GM21360 (cell line): ENCODE data around the gene RPS10.
"Not testable (repeated sequence)": the region's sequence is repeated elsewhere in the genome, so short reads cannot be mapped to it uniquely, and the experiment has no call there.

Experiments
- ATAC-seq: cut with Tn5 transposase; IDR thresholded peaks from one replicate; pipeline ENCODE4 v1.9.1; 2021; ENCODE audit warnings: mild to moderate bottlenecking, moderate library complexity; ENCODE audit not compliant: unreplicated experiment

RPS10 gene

GRCh38 chr6:34451192-34451591 lies 25.3 kb upstream of the RPS10 start:
- ATAC-seq: no peak

GRCh38 chr6:34447910-34448309 lies 22.0 kb upstream of the RPS10 start:
- ATAC-seq: no peak

GRCh38 chr6:34447386-34447785 lies 21.5 kb upstream of the RPS10 start:
- ATAC-seq: no peak

GRCh38 chr6:34445313-34445860 lies 19.5 kb upstream of the RPS10 start:
- no peak for ATAC-seq

GRCh38 chr6:34441526-34441925 lies 15.7 kb upstream of the RPS10 start:
- ATAC-seq: no peak

GRCh38 chr6:34439442-34439841 lies 13.6 kb upstream of the RPS10 start:
- no peak for ATAC-seq

GRCh38 chr6:34438705-34439104 lies 12.8 kb upstream of the RPS10 start:
- no peak for ATAC-seq

- no peak for ATAC-seq
Observed at GRCh38 chr6:34437644-34437970, 11.7 kb upstream of the RPS10 start.

- no peak for ATAC-seq
Observed at GRCh38 chr6:34436803-34437643, 11.2 kb upstream of the RPS10 start.

- ATAC-seq: no peak
Observed at GRCh38 chr6:34435916-34436315, 10.0 kb upstream of the RPS10 start.

- ATAC-seq: no peak
Observed at GRCh38 chr6:34425132-34425497, 754 bp downstream of the RPS10 start.

- ATAC-seq: no peak
Observed at GRCh38 chr6:34424200-34425131, 1.4 kb downstream of the RPS10 start.

- no peak for ATAC-seq
Observed at GRCh38 chr6:34423254-34423653, 2.6 kb downstream of the RPS10 start.

GRCh38 chr6:34418367-34418766 lies 7.5 kb downstream of the RPS10 start:
- no peak for ATAC-seq

GRCh38 chr6:34416877-34417371 lies 8.9 kb downstream of the RPS10 start:
- no peak for ATAC-seq

- no peak for ATAC-seq
Observed at GRCh38 chr6:34414999-34415858, 10.6 kb downstream of the RPS10 start.

GRCh38 chr6:34412643-34413214 lies 13.1 kb downstream of the RPS10 start:
- no peak for ATAC-seq

GRCh38 chr6:34412016-34412415 lies 13.9 kb downstream of the RPS10 start:
- no peak for ATAC-seq

GRCh38 chr6:34407915-34408314 lies 18.0 kb downstream of the RPS10 start:
- not testable (repeated sequence) for ATAC-seq

- ATAC-seq: no peak
Observed at GRCh38 chr6:34396518-34396917, 29.4 kb downstream of the RPS10 start.
